Right renal pelvis (tissue), 4 donors: ENCODE measurements around the gene MLH3. TPM values are rescaled to one million over a fixed set of nuclear protein-coding genes. Genes with fewer than 3 reads are reported as not detected.
"Not testable (repeated sequence)": the region's sequence is repeated elsewhere in the genome, so short reads cannot be mapped to it uniquely, and the experiment has no call there.

Source experiments
- DNase-seq, 4 donors: peaks; one replicate each; pipeline ENCODE4 v3.0.0-alpha.2; 2013; ENCODE audit warnings: low read depth in 4 of 4, low spot score in 3 of 4, missing footprints in 1 of 4
- polyA plus RNA-seq, 4 donors: library from polyadenylated mRNA; unstranded; fragments of 120-200 nt; gene quantifications; one replicate each; pipeline ENCODE4 v1.2.1, GENCODE V29; 2013; ENCODE audit not compliant: insufficient read length in 4 of 4

Gene MLH3
- polyA plus RNA-seq, 4 donors, result 30.8 to 36.8 (median 35.0) TPM

DNA sequence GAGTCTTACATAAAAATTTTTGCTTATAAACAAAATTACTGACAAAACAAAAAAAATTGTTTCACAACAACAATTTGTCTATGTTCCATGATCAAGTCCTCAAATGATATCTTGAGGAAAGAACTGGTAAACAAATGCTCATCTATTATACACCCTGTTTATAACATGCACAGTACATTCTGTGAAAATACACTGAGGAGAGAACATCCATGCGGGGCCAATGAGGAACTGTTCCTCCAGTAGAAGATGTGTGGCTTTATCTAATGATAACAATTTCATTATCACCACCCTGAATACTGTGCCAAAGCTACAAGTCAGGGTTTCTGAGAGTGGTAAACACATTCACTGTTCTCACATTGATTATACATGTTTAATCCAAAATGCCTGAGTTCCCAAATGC lies 10.8 kb downstream of the MLH3 start:
- DNase-seq, result no peak

DNA sequence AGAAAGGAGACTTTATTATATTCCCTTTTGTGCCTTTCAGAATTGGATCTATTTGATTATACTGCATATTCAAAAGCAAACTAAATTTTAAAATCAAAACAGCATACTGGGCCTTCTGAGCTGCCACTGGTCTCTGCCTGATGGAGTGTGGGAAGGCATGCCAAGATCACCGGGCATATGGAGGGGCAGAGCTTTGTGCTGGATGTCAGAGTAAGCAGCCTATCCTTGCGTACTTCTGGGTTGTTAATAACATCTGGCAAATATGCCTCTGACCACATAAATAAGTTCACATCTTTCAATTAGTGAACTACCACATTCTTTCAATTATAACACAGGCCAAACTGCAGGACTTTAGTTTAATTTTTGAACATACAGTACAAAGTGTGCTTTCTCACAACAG lies 18.3 kb downstream of the MLH3 start:
- no peak for DNase-seq

DNA sequence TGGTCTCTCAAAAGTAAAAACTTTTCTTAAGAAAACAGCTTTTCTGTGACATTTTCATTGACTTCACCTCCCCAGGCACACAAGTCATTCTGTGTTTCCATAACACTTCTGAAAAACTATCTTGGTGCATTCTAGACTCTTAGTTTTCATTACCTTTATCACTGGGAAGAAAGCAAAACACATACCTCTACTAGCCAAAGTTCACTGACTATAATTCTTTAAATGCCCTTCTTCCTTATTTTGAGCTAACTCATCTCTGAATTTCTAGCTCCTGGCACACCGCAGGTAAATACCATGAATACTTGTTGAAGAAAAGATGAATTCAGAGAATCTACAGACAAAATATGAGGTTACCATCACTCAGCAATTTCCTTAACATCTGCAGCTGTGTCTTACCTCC lies 21.1 kb downstream of the MLH3 start:
- DNase-seq, result no peak

DNA sequence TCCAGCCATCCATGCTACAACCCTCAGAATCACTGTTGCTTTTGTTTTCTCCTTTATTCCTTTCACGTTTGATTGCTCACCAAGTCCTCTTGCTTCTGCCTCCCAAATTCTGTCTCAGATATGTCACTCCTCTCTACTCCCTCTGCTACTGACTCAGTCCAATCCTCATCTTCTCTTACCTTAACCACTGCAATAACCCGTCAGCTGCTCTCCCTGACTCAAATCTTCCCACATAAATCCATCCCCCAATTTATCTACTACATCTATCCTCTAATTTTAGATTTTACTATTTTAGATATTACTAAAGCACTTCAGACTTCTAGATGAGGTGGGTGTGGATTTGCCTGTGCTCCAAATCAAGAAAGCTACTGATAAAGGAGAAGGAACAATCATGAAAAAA lies 25.4 kb downstream of the MLH3 start:
- no peak for DNase-seq

DNA sequence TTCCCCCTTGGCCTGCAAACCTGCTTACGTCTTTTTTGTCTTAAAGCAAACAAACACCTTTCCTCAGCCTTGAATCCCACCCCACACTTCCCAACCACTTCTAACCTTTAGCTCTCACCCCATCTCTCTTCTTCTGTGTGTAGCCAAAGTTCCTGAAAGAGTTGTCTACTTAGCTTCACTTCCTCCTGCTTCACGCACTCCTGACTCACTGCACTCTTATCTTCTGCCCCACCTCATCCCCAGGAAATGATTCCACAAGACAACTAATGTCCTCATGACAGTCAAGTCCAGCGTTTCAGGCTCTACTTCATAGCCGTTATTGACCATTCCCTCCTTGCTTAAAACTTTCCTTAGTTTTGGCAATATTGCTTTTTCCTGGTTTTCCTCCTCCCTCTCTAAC lies 26.2 kb downstream of the MLH3 start:
- no peak for DNase-seq

GRCh38 chr14:75023108-75023507 lies 28.2 kb downstream of the MLH3 start:
- DNase-seq, result no peak

- no peak for DNase-seq
These were observed 28.6 kb downstream of the MLH3 start for GRCh38 chr14:75022655-75023054.

DNA sequence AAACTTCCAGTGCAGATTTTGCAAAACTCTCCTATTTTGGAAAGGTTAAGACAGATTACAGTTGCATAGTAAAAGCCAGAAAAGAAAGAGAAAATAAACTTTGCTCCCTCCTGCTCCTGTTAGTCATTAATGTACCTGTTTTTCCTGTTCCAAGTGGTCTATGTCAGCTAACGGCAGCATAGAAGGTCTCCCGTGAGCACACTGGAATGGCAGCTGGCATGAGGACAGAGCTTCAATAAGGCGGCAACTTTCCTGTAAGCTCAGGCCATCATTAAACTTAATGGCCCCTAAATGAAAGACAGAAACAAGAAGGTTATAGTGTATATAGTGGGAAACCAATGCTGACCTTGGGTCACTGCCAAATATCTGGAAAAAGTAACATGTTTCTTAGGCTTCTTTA lies 32.6 kb downstream of the MLH3 start:
- peak in 2 of 4 donors; percentile 48 to 51 for DNase-seq

- no peak for DNase-seq
These were observed 34.5 kb downstream of the MLH3 start for GRCh38 chr14:75016815-75017214.

GRCh38 chr14:75015496-75015895 lies 35.8 kb downstream of the MLH3 start:
- DNase-seq, result no peak

GRCh38 chr14:75013290-75013689 lies 38.0 kb downstream of the MLH3 start:
- no peak for DNase-seq

DNA sequence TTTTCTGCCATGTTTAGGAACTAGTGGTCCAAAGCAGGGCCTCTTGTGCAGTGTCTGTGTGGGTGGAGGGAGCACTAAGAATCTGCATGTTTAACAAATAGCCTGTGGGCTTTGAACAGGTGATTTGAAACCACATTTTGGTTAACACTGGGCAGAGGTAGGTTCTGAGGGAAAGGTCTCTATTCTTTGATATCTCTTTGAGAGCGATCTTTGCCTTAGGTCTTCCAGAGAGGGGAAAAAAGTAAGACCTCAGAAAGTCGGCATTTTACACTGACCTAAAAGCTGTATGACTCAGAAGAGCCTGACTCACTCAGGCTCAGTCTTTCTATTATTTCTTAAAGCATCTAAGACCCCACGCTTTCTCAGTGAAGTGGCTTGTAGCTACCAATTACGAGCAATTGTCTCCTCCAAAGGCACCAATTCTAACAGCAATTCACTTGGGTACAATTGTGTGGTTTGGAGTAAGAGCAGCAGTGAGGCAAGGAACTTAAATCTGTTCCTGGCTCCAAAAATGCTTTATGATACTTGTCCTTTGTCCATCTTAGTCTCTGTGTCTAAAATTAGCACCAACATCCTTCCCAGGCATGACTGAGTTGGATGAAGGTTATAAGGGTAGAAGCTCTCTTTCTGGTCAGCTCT lies 39.8 kb downstream of the MLH3 start:
- no peak for DNase-seq

GRCh38 chr14:75010472-75011093 lies 40.7 kb downstream of the MLH3 start:
- no peak for DNase-seq

GRCh38 chr14:75009176-75009575 lies 42.1 kb downstream of the MLH3 start:
- no peak for DNase-seq

GRCh38 chr14:75005357-75005756 lies 45.9 kb downstream of the MLH3 start:
- no peak for DNase-seq

DNA sequence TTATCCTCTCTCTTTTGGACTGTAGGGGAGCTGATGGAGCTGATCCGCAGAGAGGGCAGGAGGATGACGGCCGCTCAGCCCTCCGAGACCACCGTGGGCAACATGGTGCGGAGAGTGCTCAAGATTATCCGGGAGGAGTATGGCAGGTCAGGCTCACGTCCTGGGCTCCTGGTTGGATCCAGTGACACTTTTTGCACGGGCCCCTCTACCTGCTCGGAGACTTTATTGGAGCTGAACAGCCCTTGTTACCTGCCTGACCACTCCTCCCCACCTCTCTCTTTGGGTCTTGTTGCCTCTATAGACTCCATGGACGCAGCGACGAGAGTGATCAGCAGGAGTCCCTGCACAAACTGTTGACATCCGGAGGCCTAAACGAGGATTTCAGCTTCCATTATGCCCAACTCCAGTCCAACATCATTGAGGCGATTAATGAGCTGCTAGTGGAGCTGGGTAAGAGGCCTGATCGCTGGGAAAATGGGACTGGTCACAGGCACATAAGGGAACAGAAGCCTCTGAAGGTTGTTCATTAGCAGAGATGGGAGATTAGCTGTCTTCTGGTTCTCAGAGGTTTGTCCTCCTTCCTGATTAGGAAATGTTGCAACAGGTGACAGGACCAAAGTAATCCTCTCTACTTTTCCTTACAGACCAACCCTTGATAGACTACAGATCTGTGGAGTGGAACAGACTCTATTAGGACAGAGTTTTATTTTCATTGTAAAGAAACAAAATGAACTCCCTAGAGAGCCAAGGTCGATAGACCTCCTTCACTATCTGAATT lies 47.8 kb downstream of the MLH3 start:
- no peak for DNase-seq

- peak; percentile 94 to 96 (median 96) for DNase-seq
These were observed 48.6 kb downstream of the MLH3 start, which contains the start of gene EIF2B2 for GRCh38 chr14:75002392-75003249. Gene EIF2B2, plus strand, starts transcription at chr14:75002921. Its CDS starts 70 bp downstream, at chr14:75002991.

DNA sequence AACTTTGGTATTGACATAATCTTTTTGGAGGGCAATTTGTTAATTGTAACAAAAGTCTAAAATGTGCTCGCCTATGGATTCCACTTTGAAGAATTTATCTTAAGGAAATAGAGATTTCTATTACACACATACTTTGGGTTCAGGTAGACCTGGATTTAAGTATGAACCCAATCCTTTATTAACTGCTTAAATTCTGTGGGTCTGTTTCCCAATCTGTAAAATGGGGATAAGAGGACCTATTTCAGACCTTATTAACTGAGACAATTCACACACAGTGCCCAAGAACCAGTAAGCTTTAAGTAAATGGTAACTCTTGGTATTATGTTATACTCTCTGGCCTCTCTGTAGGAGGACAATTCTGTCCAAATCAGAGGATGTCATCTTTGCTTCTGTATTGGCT lies 49.4 kb downstream of the MLH3 start:
- no peak for DNase-seq

DNA sequence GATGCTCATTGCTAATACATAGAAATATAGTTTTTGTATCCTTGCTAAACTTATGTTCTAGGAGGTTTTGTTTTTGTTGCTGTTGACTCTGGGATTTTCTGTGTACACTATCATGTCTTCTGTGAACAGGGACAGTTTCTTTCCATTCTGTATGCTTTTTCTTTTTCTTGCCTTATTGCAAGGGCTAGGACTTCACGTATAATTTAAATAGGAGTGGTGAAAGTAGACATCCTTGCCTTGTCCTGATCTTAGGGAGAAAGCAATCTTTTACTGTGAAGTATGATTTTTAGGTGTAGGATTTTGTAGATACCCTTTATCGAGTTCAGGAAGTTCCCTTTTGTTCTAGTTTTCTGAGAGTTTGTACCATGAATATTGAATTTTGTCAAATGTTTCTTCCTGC lies 50.0 kb downstream of the MLH3 start:
- DNase-seq, result no peak

DNA sequence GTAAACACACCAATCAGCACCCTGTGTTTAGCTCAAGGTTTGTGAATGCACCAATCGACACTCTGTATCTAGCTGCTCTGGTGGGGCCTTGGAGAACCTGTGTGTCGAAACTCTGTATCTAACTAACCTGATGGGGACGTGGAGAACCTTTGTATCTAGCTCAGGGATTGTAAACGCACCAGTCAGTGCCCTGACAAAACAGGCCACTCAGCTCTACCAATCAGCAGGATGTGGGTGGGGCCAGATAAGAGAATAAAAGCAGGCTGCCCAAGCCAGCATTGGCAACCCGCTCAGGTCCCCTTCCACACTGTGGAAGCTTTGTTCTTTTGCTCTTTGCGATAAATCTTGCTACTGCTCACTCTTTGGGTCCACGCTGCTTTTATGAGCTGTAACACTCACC lies 55.5 kb downstream of the MLH3 start:
- not testable (repeated sequence) for DNase-seq

DNA sequence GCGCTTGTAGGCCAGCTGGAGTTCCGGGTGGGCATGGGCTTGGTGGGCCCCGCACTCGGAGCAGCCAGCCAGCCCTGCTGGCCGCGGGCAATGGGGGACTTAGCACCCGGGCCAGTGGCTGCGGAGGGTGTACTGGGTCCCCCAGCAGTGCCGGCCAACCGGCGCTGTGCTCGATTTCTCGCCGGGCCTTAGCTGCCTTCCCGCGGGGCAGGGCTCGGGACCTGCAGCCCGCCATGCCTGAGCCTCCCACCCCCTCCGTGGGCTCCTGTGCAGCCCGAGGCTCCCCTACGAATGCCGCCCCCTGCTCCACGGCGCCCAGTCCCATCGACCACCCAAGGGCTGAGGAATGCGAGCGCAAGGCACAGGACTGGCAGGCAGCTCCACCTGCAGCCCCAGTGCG lies 57.1 kb downstream of the MLH3 start:
- DNase-seq, result not testable (repeated sequence)
